ENCODE measurements around the gene ODF4. TPM values are rescaled to one million over a fixed set of nuclear protein-coding genes. Genes with fewer than 3 reads are reported as not detected.

Gene ODF4
- total and polyA plus RNA-seq, 2 of the 13 experiments (the other 11 are each of a cell fraction or from before 2014, with no cell fraction given) = not detected

DNA sequence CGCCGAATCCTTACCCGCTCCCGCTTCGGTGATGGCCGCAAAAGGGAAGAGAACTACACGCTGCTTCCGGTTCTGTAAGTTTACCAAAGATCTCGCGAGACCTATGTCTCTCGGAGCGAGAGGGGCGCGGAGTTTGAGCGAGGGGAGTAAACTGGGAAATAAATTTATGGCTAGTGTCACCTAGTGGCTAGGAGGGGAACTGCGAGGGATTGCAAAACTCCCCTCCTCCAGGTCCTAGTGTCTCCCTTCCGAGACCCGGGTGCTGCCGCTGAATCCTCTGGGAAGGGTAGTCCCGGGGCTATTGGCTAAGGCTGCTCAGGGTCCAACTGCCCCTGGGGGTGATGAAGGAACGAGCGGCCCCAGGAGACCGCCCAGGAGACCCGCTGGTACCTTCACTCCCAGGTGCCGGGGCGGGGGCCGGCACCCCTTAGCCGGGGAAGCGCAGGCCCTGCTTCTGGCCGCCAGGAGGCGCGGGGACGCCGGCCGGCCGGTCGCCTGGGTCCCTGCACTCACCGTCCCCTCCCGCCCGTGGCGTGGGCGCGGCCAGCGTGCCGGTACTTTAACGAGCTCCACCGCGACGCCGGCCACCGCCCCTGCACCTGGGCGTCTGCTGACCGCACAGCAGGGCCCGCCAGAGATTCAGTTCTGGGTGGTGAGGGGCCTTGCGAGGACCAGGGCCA, 43.6 kb downstream of the ODF4 start, which contains the start of gene RPL26 (continued):
- TF ChIP-seq, protein P1, sequence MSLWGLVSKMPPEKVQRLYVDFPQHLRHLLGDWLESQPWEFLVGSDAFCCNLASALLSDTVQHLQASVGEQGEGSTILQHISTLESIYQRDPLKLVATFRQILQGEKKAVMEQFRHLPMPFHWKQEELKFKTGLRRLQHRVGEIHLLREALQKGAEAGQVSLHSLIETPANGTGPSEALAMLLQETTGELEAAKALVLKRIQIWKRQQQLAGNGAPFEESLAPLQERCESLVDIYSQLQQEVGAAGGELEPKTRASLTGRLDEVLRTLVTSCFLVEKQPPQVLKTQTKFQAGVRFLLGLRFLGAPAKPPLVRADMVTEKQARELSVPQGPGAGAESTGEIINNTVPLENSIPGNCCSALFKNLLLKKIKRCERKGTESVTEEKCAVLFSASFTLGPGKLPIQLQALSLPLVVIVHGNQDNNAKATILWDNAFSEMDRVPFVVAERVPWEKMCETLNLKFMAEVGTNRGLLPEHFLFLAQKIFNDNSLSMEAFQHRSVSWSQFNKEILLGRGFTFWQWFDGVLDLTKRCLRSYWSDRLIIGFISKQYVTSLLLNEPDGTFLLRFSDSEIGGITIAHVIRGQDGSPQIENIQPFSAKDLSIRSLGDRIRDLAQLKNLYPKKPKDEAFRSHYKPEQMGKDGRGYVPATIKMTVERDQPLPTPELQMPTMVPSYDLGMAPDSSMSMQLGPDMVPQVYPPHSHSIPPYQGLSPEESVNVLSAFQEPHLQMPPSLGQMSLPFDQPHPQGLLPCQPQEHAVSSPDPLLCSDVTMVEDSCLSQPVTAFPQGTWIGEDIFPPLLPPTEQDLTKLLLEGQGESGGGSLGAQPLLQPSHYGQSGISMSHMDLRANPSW (CRISPR knock-in tag; IDR thresholded peaks at IDR 0.05; ENCODE audit: borderline replicate concordance) = no peak
- TF ChIP-seq EED (CRISPR knock-in tag; IDR thresholded peaks at IDR 0.05) (no peak; the same call in 1 of the 2 replicates), ZNF12 (CRISPR knock-in tag; IDR thresholded peaks at IDR 0.05) (peak; percentile 46; the same call in 1 of the 2 replicates), DNMT3B (CRISPR knock-in tag; conservative IDR thresholded peaks at IDR 0.05) (no peak), ZMAT3 (CRISPR knock-in tag; conservative IDR thresholded peaks at IDR 0.05) (no peak; the same call in 1 of the 2 replicates), ZNF335 (CRISPR knock-in tag; IDR thresholded peaks at IDR 0.05) (0 out of 2 replicates have a peak, but pooled peaks have one; percentile 27), ZNF549 (CRISPR knock-in tag; IDR thresholded peaks at IDR 0.05) (no peak), GPN1 (CRISPR knock-in tag; IDR thresholded peaks at IDR 0.05; ENCODE audit: borderline replicate concordance) (no peak), ZNF674 (CRISPR knock-in tag; IDR thresholded peaks at IDR 0.05; ENCODE audit: low read depth) (no peak), POLR2A (IDR thresholded peaks at IDR 0.05; ENCODE audit: insufficient read depth in 1 of 2, low read depth in 2 of 2, low read length in 2 of 2) (peak; percentile 96 to 97), KDM6A (CRISPR knock-in tag; IDR thresholded peaks at IDR 0.05; ENCODE audit: low read depth) (no peak), ZNF343 (CRISPR knock-in tag; IDR thresholded peaks at IDR 0.05) (no peak; the same call in 1 of the 2 replicates), CEBPG (CRISPR knock-in tag; IDR thresholded peaks at IDR 0.05) (peak; percentile 89), ISL2 (CRISPR knock-in tag; IDR thresholded peaks at IDR 0.05) (peak; percentile 52), CBX1 (IDR thresholded peaks at IDR 0.05; ENCODE audit: low read depth) (no peak), HOXA5 (CRISPR knock-in tag; IDR thresholded peaks at IDR 0.05) (peak; percentile 60; the same call in 1 of the 2 replicates), ZNF253 (CRISPR knock-in tag; IDR thresholded peaks at IDR 0.05; ENCODE audit: borderline replicate concordance) (no peak), ZNF232 (CRISPR knock-in tag; IDR thresholded peaks at IDR 0.05; ENCODE audit: borderline replicate concordance) (no peak), ZNF713 (CRISPR knock-in tag; IDR thresholded peaks at IDR 0.05) (no peak)
- TF ChIP-seq, protein P2, sequence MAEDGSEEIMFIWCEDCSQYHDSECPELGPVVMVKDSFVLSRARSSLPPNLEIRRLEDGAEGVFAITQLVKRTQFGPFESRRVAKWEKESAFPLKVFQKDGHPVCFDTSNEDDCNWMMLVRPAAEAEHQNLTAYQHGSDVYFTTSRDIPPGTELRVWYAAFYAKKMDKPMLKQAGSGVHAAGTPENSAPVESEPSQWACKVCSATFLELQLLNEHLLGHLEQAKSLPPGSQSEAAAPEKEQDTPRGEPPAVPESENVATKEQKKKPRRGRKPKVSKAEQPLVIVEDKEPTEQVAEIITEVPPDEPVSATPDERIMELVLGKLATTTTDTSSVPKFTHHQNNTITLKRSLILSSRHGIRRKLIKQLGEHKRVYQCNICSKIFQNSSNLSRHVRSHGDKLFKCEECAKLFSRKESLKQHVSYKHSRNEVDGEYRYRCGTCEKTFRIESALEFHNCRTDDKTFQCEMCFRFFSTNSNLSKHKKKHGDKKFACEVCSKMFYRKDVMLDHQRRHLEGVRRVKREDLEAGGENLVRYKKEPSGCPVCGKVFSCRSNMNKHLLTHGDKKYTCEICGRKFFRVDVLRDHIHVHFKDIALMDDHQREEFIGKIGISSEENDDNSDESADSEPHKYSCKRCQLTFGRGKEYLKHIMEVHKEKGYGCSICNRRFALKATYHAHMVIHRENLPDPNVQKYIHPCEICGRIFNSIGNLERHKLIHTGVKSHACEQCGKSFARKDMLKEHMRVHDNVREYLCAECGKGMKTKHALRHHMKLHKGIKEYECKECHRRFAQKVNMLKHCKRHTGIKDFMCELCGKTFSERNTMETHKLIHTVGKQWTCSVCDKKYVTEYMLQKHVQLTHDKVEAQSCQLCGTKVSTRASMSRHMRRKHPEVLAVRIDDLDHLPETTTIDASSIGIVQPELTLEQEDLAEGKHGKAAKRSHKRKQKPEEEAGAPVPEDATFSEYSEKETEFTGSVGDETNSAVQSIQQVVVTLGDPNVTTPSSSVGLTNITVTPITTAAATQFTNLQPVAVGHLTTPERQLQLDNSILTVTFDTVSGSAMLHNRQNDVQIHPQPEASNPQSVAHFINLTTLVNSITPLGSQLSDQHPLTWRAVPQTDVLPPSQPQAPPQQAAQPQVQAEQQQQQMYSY (CRISPR knock-in tag; IDR thresholded peaks at IDR 0.05) = no peak
- TF ChIP-seq, protein P3, sequence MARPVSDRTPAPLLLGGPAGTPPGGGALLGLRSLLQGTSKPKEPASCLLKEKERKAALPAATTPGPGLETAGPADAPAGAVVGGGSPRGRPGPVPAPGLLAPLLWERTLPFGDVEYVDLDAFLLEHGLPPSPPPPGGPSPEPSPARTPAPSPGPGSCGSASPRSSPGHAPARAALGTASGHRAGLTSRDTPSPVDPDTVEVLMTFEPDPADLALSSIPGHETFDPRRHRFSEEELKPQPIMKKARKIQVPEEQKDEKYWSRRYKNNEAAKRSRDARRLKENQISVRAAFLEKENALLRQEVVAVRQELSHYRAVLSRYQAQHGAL (CRISPR knock-in tag; IDR thresholded peaks at IDR 0.05; ENCODE audit: not compliant biosample characterization) = no peak
- TF ChIP-seq, protein P4, sequence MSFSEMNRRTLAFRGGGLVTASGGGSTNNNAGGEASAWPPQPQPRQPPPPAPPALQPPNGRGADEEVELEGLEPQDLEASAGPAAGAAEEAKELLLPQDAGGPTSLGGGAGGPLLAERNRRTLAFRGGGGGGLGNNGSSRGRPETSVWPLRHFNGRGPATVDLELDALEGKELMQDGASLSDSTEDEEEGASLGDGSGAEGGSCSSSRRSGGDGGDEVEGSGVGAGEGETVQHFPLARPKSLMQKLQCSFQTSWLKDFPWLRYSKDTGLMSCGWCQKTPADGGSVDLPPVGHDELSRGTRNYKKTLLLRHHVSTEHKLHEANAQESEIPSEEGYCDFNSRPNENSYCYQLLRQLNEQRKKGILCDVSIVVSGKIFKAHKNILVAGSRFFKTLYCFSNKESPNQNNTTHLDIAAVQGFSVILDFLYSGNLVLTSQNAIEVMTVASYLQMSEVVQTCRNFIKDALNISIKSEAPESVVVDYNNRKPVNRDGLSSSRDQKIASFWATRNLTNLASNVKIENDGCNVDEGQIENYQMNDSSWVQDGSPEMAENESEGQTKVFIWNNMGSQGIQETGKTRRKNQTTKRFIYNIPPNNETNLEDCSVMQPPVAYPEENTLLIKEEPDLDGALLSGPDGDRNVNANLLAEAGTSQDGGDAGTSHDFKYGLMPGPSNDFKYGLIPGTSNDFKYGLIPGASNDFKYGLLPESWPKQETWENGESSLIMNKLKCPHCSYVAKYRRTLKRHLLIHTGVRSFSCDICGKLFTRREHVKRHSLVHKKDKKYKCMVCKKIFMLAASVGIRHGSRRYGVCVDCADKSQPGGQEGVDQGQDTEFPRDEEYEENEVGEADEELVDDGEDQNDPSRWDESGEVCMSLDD (CRISPR knock-in tag; IDR thresholded peaks at IDR 0.05; ENCODE audit: borderline replicate concordance) = peak; percentile 63; the same call in 1 of the 2 replicates
